ENCODE measurements around the gene RELL2.
A peak's percentile ranks its signal among the peaks of the same experiment; 100 is the strongest.

Gene RELL2

GRCh38 chr5:141617682-141618029 lies 19.1 kb upstream of the RELL2 start:
- no peaks in the 10 kb centered on the region for H3K9me3 ChIP-seq (replicated peaks; ENCODE audit: insufficient read depth, low read length)
- 0 out of 2 replicates have a peak, but pooled peaks cover 3% of the 10 kb centered on the region for H3K36me3 ChIP-seq (replicated peaks; ENCODE audit: insufficient read depth, low read length)
- H3K4me3 ChIP-seq (ENCODE audit: low read length), result peak overlapping the region; percentile 85
- H3F3A ChIP-seq (ENCODE audit: insufficient read depth, low read length), result peaks cover 25% of the 10 kb centered on the region
- TF ChIP-seq CTCF (IDR thresholded peaks at IDR 0.05; ENCODE audit: low read length) (no peak), EZH2 (optimal IDR thresholded peaks at IDR 0.05; ENCODE audit: low read depth, low read length) (no peak), EZH2phosphoT487 (IDR thresholded peaks at IDR 0.05; ENCODE audit: low read length) (no peak)
- H2AFZ ChIP-seq (ENCODE audit: low read length), result no peak overlapping the region
- peaks cover 18% of the 10 kb centered on the region for H3K4me1 ChIP-seq (ENCODE audit: low read length)
- H3K9me2 ChIP-seq (replicated peaks; ENCODE audit: insufficient read depth, low read length), result no peaks in the 10 kb centered on the region
- no peaks in the 10 kb centered on the region for H3K27me3 ChIP-seq (replicated peaks; ENCODE audit: insufficient read depth, low read length)
- H3K27ac ChIP-seq (ENCODE audit: low read length), result peak overlapping the region; percentile 60; the same call in 1 of the 2 replicates
- H3K9ac ChIP-seq (ENCODE audit: low read length), result peak overlapping the region; percentile 90
- no peaks in the 10 kb centered on the region; the same call in 1 of the 2 replicates for H4K20me1 ChIP-seq (ENCODE audit: insufficient read depth, low read length)
- DNase-seq, result peak; percentile 21
- peak overlapping the region; percentile 77 for H3K4me2 ChIP-seq (ENCODE audit: low read depth, low read length)
- peaks cover 59% of the 10 kb centered on the region for H3K79me2 ChIP-seq (ENCODE audit: low read length)

DNA sequence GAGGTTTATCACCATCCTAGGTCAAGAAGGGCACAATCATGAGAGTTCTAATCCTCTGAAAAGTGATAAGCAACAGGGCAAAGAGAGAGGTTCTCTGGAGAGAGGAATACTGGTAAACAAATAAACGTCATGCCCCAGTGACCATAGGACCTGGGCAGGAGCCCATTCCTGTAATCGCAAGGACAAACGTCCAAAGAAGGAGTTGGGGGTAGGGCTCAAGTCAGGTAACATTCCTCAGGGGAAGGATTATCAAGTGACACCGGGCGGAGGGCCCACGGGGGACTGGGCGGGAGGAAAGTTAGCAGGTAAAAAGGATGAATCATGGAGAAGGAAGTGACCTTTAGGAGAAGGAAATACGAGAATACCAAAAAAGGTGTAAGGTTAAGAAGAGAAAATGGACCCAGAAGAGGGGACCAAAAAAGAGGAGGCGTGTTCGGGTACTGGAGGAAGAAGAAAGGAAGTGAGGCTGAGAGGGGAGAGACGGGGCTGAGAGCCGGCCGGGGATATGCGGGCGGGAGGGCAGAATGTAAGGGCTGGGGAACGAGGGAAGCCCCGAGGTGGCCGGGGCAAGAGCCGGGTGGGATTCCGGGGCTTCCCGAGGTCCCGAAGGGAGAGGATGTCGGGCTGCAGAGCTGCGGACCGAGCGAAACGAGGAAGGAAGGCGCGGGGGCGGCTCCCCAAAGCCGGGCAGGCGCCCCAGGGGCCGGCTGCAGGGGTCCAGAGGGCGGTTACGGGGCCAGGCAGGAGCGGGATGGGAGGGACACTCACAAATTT lies 18.6 kb upstream of the RELL2 start:
- Histone ChIP-seq H3K4me1 (ENCODE audit: low read length) (peaks cover 23% of the 10 kb centered on the region), H3K27ac (ENCODE audit: low read length) (peak overlapping the region; percentile 60), H3K4me3 (ENCODE audit: low read length) (peak overlapping the region; percentile 85), H3K27me3 (replicated peaks; ENCODE audit: insufficient read depth, low read length) (no peaks in the 10 kb centered on the region), H2AFZ (ENCODE audit: low read length) (peak overlapping the region; percentile 61), H3K9me3 (replicated peaks; ENCODE audit: insufficient read depth, low read length) (no peaks in the 10 kb centered on the region), H3K36me3 (replicated peaks; ENCODE audit: insufficient read depth, low read length) (0 out of 2 replicates have a peak, but pooled peaks cover 3% of the 10 kb centered on the region), H3F3A (ENCODE audit: insufficient read depth, low read length) (peaks cover 31% of the 10 kb centered on the region), H4K20me1 (ENCODE audit: insufficient read depth, low read length) (no peaks in the 10 kb centered on the region; the same call in 1 of the 2 replicates), H3K9me2 (replicated peaks; ENCODE audit: insufficient read depth, low read length) (no peaks in the 10 kb centered on the region), H3K79me2 (ENCODE audit: low read length) (peaks cover 54% of the 10 kb centered on the region), H3K4me2 (ENCODE audit: low read depth, low read length) (peak overlapping the region; percentile 77), H3K9ac (ENCODE audit: low read length) (peak overlapping the region; percentile 90)
- TF ChIP-seq CTCF (IDR thresholded peaks at IDR 0.05; ENCODE audit: low read length) (no peak), EZH2 (optimal IDR thresholded peaks at IDR 0.05; ENCODE audit: low read depth, low read length) (no peak), EZH2phosphoT487 (IDR thresholded peaks at IDR 0.05; ENCODE audit: low read length) (no peak)
- peak; percentile 53 for DNase-seq

DNA sequence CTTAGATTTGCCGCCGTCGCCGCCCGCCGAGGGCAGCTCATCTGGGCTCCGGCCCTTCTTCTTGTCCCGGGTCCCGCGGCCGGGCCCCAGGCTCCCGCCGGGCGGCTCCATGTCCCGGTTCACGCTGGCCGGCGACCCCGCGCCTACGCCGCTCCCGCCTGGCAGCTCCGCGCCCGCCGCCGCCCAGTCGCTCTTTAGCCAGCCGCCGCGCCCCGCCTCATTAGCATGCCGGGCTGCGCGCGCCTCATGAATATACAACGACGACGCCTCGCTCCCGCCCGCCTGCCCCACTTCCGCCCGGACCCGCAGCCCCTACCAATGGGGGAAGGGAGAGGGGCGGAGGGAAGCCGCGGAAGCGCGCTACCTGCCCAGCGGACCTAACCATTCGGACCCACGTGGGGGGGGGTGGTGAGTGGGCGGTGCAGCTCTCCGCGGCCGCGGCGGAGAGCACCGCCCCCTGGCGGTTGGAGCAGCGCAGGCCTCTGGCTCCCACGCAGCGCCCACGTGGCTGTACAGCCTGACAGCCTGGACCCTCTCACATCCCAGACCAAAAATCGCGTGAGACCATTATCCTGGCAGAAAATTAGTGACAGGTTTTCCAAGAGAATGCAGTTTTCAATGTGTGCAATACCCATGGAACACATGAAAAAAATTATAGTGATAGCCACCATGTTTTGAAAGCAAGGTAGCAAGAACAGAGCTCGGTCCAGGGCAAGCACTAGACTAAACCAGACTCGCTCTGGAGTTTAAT lies 17.8 kb upstream of the RELL2 start, which contains the start of gene DIAPH1:
Gene DIAPH1, minus strand, starts transcription at position 197 of the 751 bp plus-strand sequence. Its CDS starts 86 bp downstream, at position 111.
- Histone ChIP-seq H3K79me2 (ENCODE audit: low read length) (peaks cover 46% of the 10 kb centered on the region), H3K27ac (ENCODE audit: low read length) (peak within 1 kb of the TSS; percentile 60), H2AFZ (ENCODE audit: low read length) (peak within 1 kb of the TSS; percentile 69), H3K4me1 (ENCODE audit: low read length) (peaks cover 31% of the 10 kb centered on the region), H4K20me1 (ENCODE audit: insufficient read depth, low read length) (no peaks in the 10 kb centered on the region; the same call in 1 of the 2 replicates), H3K9me3 (replicated peaks; ENCODE audit: insufficient read depth, low read length) (no peaks in the 10 kb centered on the region), H3K9me2 (replicated peaks; ENCODE audit: insufficient read depth, low read length) (no peaks in the 10 kb centered on the region), H3K4me2 (ENCODE audit: low read depth, low read length) (peak within 1 kb of the TSS; percentile 77), H3K27me3 (replicated peaks; ENCODE audit: insufficient read depth, low read length) (no peaks in the 10 kb centered on the region), H3K4me3 (ENCODE audit: low read length) (peak within 1 kb of the TSS; percentile 85), H3K36me3 (replicated peaks; ENCODE audit: insufficient read depth, low read length) (0 out of 2 replicates have a peak, but pooled peaks cover 3% of the 10 kb centered on the region), H3K9ac (ENCODE audit: low read length) (peak within 1 kb of the TSS; percentile 90), H3F3A (ENCODE audit: insufficient read depth, low read length) (peaks cover 38% of the 10 kb centered on the region)
- peak; percentile 98 for DNase-seq
- TF ChIP-seq CTCF (IDR thresholded peaks at IDR 0.05; ENCODE audit: low read length), result peak; percentile 96
- no peak for TF ChIP-seq EZH2 (optimal IDR thresholded peaks at IDR 0.05; ENCODE audit: low read depth, low read length)
- no peak for TF ChIP-seq EZH2phosphoT487 (IDR thresholded peaks at IDR 0.05; ENCODE audit: low read length)

Measured in MM.1S (cell line).